Keratinocyte (primary cell): ENCODE data around the gene DAO. TPM values are rescaled to one million over a fixed set of nuclear protein-coding genes. Genes with fewer than 3 reads are reported as not detected.

Experiments used
- DNase-seq: peaks from one replicate; pipeline ENCODE4 v3.0.0-alpha.2; 2011; ENCODE audit warnings: low read depth, missing footprints, low spot score
- FAIRE-seq: peaks from 2 replicates; lab custom pipeline; 2011; peaks lifted over from hg19 to GRCh38; lab: Jason Lieb, UNC
- H2AFZ ChIP-seq: 2 replicates; pipeline ENCODE4 v1.6.0; 2012; ENCODE audit warnings: low read length, control low read depth, inconsistent platforms; ENCODE audit not compliant: control insufficient read depth
- H3K27ac ChIP-seq: 2 replicates; pipeline ENCODE4 v1.5.1; 2011; ENCODE audit warnings: low read length; ENCODE audit not compliant: control insufficient read depth, insufficient read depth
- H3K27me3 ChIP-seq: 3 replicates; pipeline ENCODE4 v1.6.0; 2011; ENCODE audit warnings: low read length; ENCODE audit not compliant: control insufficient read depth, insufficient read depth; ENCODE audit errors: extremely low read depth
- H3K36me3 ChIP-seq, 2 experiments: 2 replicates in 1 of 2; 3 replicates in 1 of 2; pipeline ENCODE4 v1.5.1; 2011; ENCODE audit warnings: low read length in 2 of 2, mild to moderate bottlenecking in 1 of 2; ENCODE audit not compliant: control insufficient read depth in 2 of 2, insufficient read depth in 2 of 2; ENCODE audit errors: extremely low read depth in 1 of 2
- H3K4me1 ChIP-seq: 3 replicates; pipeline ENCODE4 v1.5.1; 2011; ENCODE audit warnings: low read length; ENCODE audit not compliant: control insufficient read depth, insufficient read depth; ENCODE audit errors: extremely low read depth
- H3K4me2 ChIP-seq: 3 replicates; pipeline ENCODE4 v1.6.0; 2011; ENCODE audit warnings: low read depth, low read length; ENCODE audit not compliant: control insufficient read depth, insufficient read depth; ENCODE audit errors: extremely low read depth
- H3K4me3 ChIP-seq, 3 experiments: fragments of 200-600 bp in 1 of 3; sonication (generic) in 1 of 3; 2 replicates in 2 of 3; 3 replicates in 1 of 3; pipeline ENCODE4 v1.5.1; 2011 to 2016; ENCODE audit warnings: low read length in 3 of 3, mild to moderate bottlenecking in 3 of 3, control low read depth in 2 of 3, inconsistent platforms in 1 of 3, low read depth in 1 of 3, mixed read lengths in 1 of 3, mixed run types in 1 of 3, moderate library complexity in 1 of 3; ENCODE audit not compliant: control insufficient read depth in 2 of 3, insufficient read depth in 2 of 3; ENCODE audit errors: extremely low read depth in 1 of 3
- H3K79me2 ChIP-seq: 2 replicates; pipeline ENCODE4 v1.6.0; 2012; ENCODE audit warnings: low read length; ENCODE audit not compliant: control insufficient read depth, insufficient read depth
- H3K9ac ChIP-seq: 3 replicates; pipeline ENCODE4 v1.6.0; 2011; ENCODE audit warnings: low read length; ENCODE audit not compliant: control insufficient read depth, insufficient read depth; ENCODE audit errors: extremely low read depth
- H3K9me1 ChIP-seq: 3 replicates; pipeline ENCODE4 v1.6.0; 2011; ENCODE audit warnings: low read length; ENCODE audit not compliant: control insufficient read depth, insufficient read depth; ENCODE audit errors: extremely low read depth
- H3K9me3 ChIP-seq: 2 replicates; pipeline ENCODE4 v1.5.1; 2012; ENCODE audit warnings: low read depth, low read length; ENCODE audit not compliant: control insufficient read depth
- H4K20me1 ChIP-seq: 3 replicates; pipeline ENCODE4 v1.6.0; 2011; ENCODE audit warnings: low read length; ENCODE audit not compliant: control insufficient read depth, insufficient read depth; ENCODE audit errors: extremely low read depth
- CTCF ChIP-seq, 3 experiments: IDR thresholded peaks in 1 of 3; conservative IDR thresholded peaks in 1 of 3; optimal IDR thresholded peaks in 1 of 3; 2 replicates in 2 of 3; 3 replicates in 1 of 3; pipeline versions ENCODE3 to v1.5.1; 2011; ENCODE audit warnings: low read length in 3 of 3, mild to moderate bottlenecking in 3 of 3, moderate library complexity in 2 of 3, control low read depth in 1 of 3, inconsistent platforms in 1 of 3; ENCODE audit not compliant: insufficient read depth in 2 of 3; ENCODE audit errors: extremely low read depth in 1 of 3
- EZH2 ChIP-seq: IDR thresholded peaks from one replicate; pipeline ENCODE4 v1.6.1; 2012; ENCODE audit warnings: inconsistent platforms, mild to moderate bottlenecking, low read length, moderate library complexity
- dilution Hi-C: fragments of 300-500 bp; cut with MboI; formaldehyde crosslinking; loops from one replicate; pipeline ENCODE4 v1.7.0; 2020; ENCODE audit warnings: low sequenced_read_pairs; ENCODE audit not compliant: extremely low pct_ligation_motif_present
- polyA plus RNA-seq, 5 experiments: library from polyadenylated mRNA; depleted of rRNA in 3 of 5; stranded (reverse) in 3 of 5; stranded (forward) in 1 of 5; unstranded in 1 of 5; fragments of >200 nt; gene quantifications; 1 replicate in 1 of 5; 2 replicates in 3 of 5; 3 replicates in 1 of 5; pipeline versions ENCODE4 v1.2.1 to v1.2.3, GENCODE V29; 2011 to 2012; ENCODE audit warnings: missing spikeins in 2 of 5, low read depth in 1 of 5, low replicate concordance in 1 of 5

DAO gene
- polyA plus RNA-seq, 1 donor (not counting 4 experiments of a cell fraction or from before 2014, with no cell fraction given) = not detected

GRCh38 chr12:108839018-108839889 is 40.6 kb upstream of the DAO start:
- Histone ChIP-seq H2AFZ (no peak overlapping the region), H3K27me3 (no peaks in the 10 kb centered on the region), H3K79me2 (peaks cover 64% of the 10 kb centered on the region), H3K9me1 (no peaks in the 10 kb centered on the region), H3K9ac (peak overlapping the region; percentile 19), H3K9me3 (no peaks in the 10 kb centered on the region), H3K27ac (peak overlapping the region; percentile 82), H3K36me3 (peaks cover 23 to 31% of the 10 kb centered on the region in 2 experiments), H3K4me2 (no peak overlapping the region), H3K4me1 (peaks cover 58% of the 10 kb centered on the region), H4K20me1 (no peaks in the 10 kb centered on the region), H3K4me3 (no peak overlapping the region)
- dilution Hi-C loops = no loop called here
- DNase-seq (no peak), FAIRE-seq (no peak)
- no peak for TF ChIP-seq EZH2
- no peak for TF ChIP-seq CTCF (optimal IDR thresholded peaks at IDR 0.05 in 1 of 3, IDR thresholded peaks at IDR 0.05 in 1 of 3, conservative IDR thresholded peaks at IDR 0.05 in 1 of 3; ENCODE audit: extremely low read depth in 1 of 3, insufficient read depth in 2 of 3, low read length in 3 of 3)

GRCh38 chr12:108839890-108840230 is 40.0 kb upstream of the DAO start:
- H4K20me1 ChIP-seq = no peaks in the 10 kb centered on the region
- no peak overlapping the region for H3K4me2 ChIP-seq
- H3K9me3 ChIP-seq = no peaks in the 10 kb centered on the region
- no peak overlapping the region for H3K4me3 ChIP-seq
- no peak overlapping the region for H3K9ac ChIP-seq
- no peaks in the 10 kb centered on the region for H3K27me3 ChIP-seq
- H2AFZ ChIP-seq = no peak overlapping the region
- peak overlapping the region; percentile 82 for H3K27ac ChIP-seq
- dilution Hi-C loops = no loop called here
- peaks cover 21 to 28% of the 10 kb centered on the region in 2 experiments for H3K36me3 ChIP-seq
- DNase-seq (no peak), FAIRE-seq (no peak)
- TF ChIP-seq CTCF (optimal IDR thresholded peaks at IDR 0.05 in 1 of 3, IDR thresholded peaks at IDR 0.05 in 1 of 3, conservative IDR thresholded peaks at IDR 0.05 in 1 of 3; ENCODE audit: extremely low read depth in 1 of 3, insufficient read depth in 2 of 3, low read length in 3 of 3) (no peak), EZH2 (no peak)
- H3K4me1 ChIP-seq = peaks cover 52% of the 10 kb centered on the region
- peaks cover 63% of the 10 kb centered on the region for H3K79me2 ChIP-seq
- H3K9me1 ChIP-seq = no peaks in the 10 kb centered on the region
